Left lung (tissue), 10 donors: ENCODE data around the gene KANK3. TPM values are rescaled to one million over a fixed set of nuclear protein-coding genes. Genes with fewer than 3 reads are reported as not detected.

ENCODE experiments used
- ATAC-seq: fragments of 200-7000 bp; cut with Tn5 transposase; one replicate; pipeline ENCODE4 v1.9.1; 2020; ENCODE audit warnings: moderate library complexity
- DNase-seq, 4 donors: peaks; one replicate each; pipeline ENCODE4 v3.0.0-alpha.2; 2013 to 2020
- H3K27ac ChIP-seq, 2 donors: fragments of 200-600 bp; sonication (generic) in 1 of 2; one replicate each; pipeline versions ENCODE4 v1.5.0 to v1.8.0; 2020 to 2021
- H3K27me3 ChIP-seq, 2 donors: fragments of 200-600 bp; sonication (generic) in 1 of 2; one replicate each; pipeline versions ENCODE4 v1.5.0 to v1.8.0; 2020 to 2021
- H3K36me3 ChIP-seq, 2 donors: fragments of 200-600 bp; sonication (generic) in 1 of 2; one replicate each; pipeline versions ENCODE4 v1.5.0 to v1.8.0; 2020 to 2021
- H3K4me1 ChIP-seq, 2 donors: fragments of 200-600 bp; one replicate each; pipeline ENCODE4 v1.8.0; 2021
- H3K4me3 ChIP-seq, 2 donors: fragments of 200-600 bp; sonication (generic) in 1 of 2; one replicate each; pipeline versions ENCODE4 v1.5.0 to v1.8.0; 2020 to 2021; ENCODE audit warnings: mild to moderate bottlenecking in 1 of 2
- H3K9me3 ChIP-seq, 2 donors: fragments of 200-600 bp; sonication (generic) in 1 of 2; one replicate each; pipeline versions ENCODE4 v1.5.0 to v1.8.0; 2020 to 2021
- CTCF ChIP-seq, 2 donors: fragments of 200-600 bp; sonication (generic) in 1 of 2; IDR thresholded peaks; one replicate each; pipeline versions ENCODE4 v1.5.0 to v1.8.0; 2021; ENCODE audit warnings: antibody characterized with exemption in 2 of 2
- intact Hi-C, 2 donors: fragments of 100-400 bp; cut with DNase I; formaldehyde crosslinking; loops; one replicate each; pipeline versions ENCODE4 v1.11.2 to v1.14.2; 2022
- polyA plus RNA-seq, 6 donors: library from polyadenylated mRNA; unstranded; fragments of 120-200 nt; gene quantifications; one replicate each; pipeline ENCODE4 v1.2.1, GENCODE V29; 2013; ENCODE audit not compliant: insufficient read length in 6 of 6
- total RNA-seq, 2 donors: library from RNA; stranded (reverse); fragmentation: NEBNext Ultra II Directional; extraction: Animal tissue kit (Norgen Biotek cat#: 25700); gene quantifications; one replicate each; pipeline ENCODE4 v1.2.1, GENCODE V29; 2021
- donor health status: DM: no; HTN: yes; CAD: no.
- donor health status: DM: no; HTN: no; CAD: no.

KANK3 gene
- total and polyA plus RNA-seq, 8 donors = 14.4 to 29.0 (median 15.5) TPM

DNA sequence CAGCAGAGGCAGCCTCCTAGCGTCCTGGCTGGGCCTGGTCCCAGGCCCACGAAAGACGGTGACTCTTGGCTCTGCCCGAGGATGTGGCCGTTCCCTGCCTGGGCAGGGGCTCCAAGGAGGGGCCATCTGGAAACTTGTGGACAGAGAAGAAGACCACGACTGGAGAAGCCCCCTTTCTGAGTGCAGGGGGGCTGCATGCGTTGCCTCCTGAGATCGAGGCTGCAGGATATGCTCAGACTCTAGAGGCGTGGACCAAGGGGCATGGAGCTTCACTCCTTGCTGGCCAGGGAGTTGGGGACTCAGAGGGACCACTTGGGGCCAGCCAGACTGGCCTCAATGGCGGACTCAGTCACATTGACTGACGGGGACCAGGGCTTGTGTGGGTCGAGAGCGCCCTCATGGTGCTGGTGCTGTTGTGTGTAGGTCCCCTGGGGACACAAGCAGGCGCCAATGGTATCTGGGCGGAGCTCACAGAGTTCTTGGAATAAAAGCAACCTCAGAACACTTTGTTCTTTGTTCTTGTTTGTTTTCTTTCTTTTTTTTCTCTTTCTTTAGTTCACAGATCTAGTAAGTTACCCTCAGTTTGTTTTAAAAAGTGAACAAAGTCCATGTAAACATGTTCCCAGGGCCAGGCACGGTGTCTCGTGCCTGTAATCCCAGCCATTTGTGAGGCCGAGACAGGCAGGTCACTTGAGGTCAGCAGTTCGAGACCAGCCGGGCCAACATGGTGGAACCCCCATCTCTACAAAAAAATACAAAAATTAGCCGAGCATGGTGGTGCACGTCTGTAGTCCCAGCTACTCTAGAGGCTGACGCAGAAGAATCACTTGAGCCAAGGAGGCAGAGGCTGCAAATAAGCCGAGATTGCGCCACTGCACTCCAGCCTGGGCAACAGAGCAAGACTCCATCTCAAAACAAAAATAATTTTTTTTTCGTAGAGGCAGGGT, 31.1 kb upstream of the KANK3 start:
- H3K9me3 ChIP-seq = peaks cover 0 to under 1% of the 10 kb centered on the region in 2 donors
- ATAC-seq (no peak), DNase-seq (no peak)
- H3K4me3 ChIP-seq = no peak overlapping the region
- H3K27me3 ChIP-seq = no peaks in the 10 kb centered on the region
- no peaks in the 10 kb centered on the region for H3K4me1 ChIP-seq
- H3K36me3 ChIP-seq = peaks cover 0 to 23% of the 10 kb centered on the region in 2 donors
- no peak for TF ChIP-seq CTCF (IDR thresholded peaks at IDR 0.05)
- no peak overlapping the region for H3K27ac ChIP-seq
- intact Hi-C loops = no loop called here

DNA sequence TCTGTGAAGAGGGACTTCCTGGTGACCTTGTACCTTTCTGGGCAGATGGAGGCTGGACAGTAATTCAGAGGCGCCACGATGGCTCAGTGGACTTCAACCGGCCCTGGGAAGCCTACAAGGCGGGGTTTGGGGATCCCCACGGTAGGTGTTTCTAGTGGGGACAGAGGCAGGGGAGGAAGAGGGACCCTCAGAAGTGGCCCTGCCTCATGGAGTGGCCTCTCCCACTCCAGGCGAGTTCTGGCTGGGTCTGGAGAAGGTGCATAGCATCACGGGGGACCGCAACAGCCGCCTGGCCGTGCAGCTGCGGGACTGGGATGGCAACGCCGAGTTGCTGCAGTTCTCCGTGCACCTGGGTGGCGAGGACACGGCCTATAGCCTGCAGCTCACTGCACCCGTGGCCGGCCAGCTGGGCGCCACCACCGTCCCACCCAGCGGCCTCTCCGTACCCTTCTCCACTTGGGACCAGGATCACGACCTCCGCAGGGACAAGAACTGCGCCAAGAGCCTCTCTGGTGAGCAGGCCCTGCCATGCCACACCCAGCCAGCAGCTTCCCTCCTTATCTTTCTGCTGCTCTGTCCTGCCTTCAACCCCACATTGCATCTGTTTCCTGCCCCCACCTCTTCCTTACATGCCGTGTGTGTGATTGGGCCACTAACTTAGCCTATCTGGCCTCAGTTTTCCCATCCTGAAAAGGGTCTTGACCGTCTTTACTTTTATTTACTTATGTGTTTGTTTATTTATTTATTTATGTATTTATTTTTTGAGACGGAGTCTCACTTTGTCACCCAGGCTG, 28.1 kb upstream of the KANK3 start:
- DNase-seq = no peak
- H3K27ac ChIP-seq = no peak overlapping the region
- ATAC-seq = no peak
- peaks cover 0 to 16% of the 10 kb centered on the region in 2 donors for H3K27me3 ChIP-seq
- no peaks in the 10 kb centered on the region for H3K9me3 ChIP-seq
- peaks cover 10 to 20% of the 10 kb centered on the region in 2 donors for H3K4me1 ChIP-seq
- intact Hi-C loops = no loop called here
- TF ChIP-seq CTCF (IDR thresholded peaks at IDR 0.05) = no peak
- H3K4me3 ChIP-seq = no peak overlapping the region
- H3K36me3 ChIP-seq = peaks cover 0 to 23% of the 10 kb centered on the region in 2 donors

GRCh38 chr19:8370176-8371010, 27.3 kb upstream of the KANK3 start:
- no peak for DNase-seq
- no peak for ATAC-seq
- Histone ChIP-seq H3K27ac (no peak overlapping the region), H3K4me3 (no peak overlapping the region), H3K9me3 (no peaks in the 10 kb centered on the region), H3K36me3 (peaks cover 0 to 18% of the 10 kb centered on the region in 2 donors), H3K4me1 (peaks cover 10 to 27% of the 10 kb centered on the region in 2 donors), H3K27me3 (peaks cover 0 to 25% of the 10 kb centered on the region in 2 donors)
- no peak for TF ChIP-seq CTCF (IDR thresholded peaks at IDR 0.05)
- intact Hi-C loops = no loop called here

DNA sequence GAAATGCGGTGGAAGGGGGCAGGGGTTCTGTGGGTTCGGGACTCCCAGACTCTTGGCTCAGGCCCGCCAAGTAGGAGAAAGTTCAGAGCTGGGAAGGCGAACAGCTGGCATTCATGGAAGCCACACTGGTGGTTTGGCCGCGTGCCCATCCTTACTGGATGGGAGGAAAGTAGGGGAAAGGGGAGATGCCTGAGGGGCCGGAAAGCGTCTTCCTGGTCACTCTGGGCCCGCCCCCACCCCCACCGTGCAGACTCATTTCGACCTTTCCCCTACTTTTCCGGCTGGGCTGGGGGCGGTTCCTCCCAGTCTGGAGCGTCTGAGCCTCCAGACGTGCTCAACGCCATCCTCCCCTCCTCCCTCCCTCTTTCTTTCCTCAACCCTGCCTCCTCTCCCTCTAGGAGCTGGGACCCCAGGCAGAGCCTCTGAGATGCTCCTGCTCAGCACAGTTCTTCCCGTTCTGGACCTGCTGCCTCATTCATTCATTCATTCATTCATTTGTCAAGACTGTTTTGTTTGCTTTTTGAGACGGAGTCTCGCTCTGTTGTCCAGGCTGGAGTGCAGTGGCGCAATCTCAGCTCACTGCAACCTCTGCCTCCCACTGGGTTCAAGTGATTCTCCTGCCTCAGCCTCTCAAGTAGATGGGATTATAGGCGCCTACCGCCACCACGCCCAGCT, 24.4 kb upstream of the KANK3 start:
- Histone ChIP-seq H3K4me3 (no peak overlapping the region), H3K4me1 (peaks cover 24 to 55% of the 10 kb centered on the region in 2 donors)
- TF ChIP-seq CTCF (IDR thresholded peaks at IDR 0.05) = no peak

More for the DNA sequence above, 24.4 kb upstream of the KANK3 start:
- intact Hi-C loops = no loop called here
- DNase-seq (peak; percentile 84 to 97 (median 86)), ATAC-seq (peak; percentile 59)
- H3K27me3 ChIP-seq = peaks cover 0 to 54% of the 10 kb centered on the region in 2 donors
- H3K27ac ChIP-seq = peak overlapping the region in 1 of 2 donors; percentile 41
- H3K9me3 ChIP-seq = no peaks in the 10 kb centered on the region
- H3K36me3 ChIP-seq = peaks cover 0 to 5% of the 10 kb centered on the region in 2 donors
